Effector memory CD4-positive, alpha-beta T cell (primary cell): Measurements from ENCODE around the gene ZNF782.
"Not testable (repeated sequence)": the region's sequence is repeated elsewhere in the genome, so short reads cannot be mapped to it uniquely, and the experiment has no call there.

ENCODE experiments used
- DNase-seq, 3 donors: peaks; one replicate each; pipeline ENCODE4 v3.0.0-alpha.2; 2020
- H3K27ac ChIP-seq: 2 replicates; pipeline ENCODE4 v1.7.0; 2013; ENCODE audit warnings: mild to moderate bottlenecking, low read length, moderate library complexity; ENCODE audit not compliant: insufficient read depth, poor library complexity, severe bottlenecking
- H3K27me3 ChIP-seq: replicated peaks from 2 replicates; pipeline ENCODE4 v1.7.0; 2013; ENCODE audit warnings: mild to moderate bottlenecking, low read length; ENCODE audit not compliant: insufficient read depth, control insufficient read depth, poor library complexity, severe bottlenecking
- H3K36me3 ChIP-seq: 2 replicates; pipeline ENCODE4 v1.7.0; 2013; ENCODE audit warnings: mild to moderate bottlenecking, low read length, moderate library complexity; ENCODE audit not compliant: control insufficient read depth, insufficient read depth
- H3K4me1 ChIP-seq: 2 replicates; pipeline ENCODE4 v1.7.0; 2013; ENCODE audit warnings: low read length, mild to moderate bottlenecking; ENCODE audit not compliant: control insufficient read depth, insufficient read depth, poor library complexity, severe bottlenecking
- H3K4me3 ChIP-seq: 2 replicates; pipeline ENCODE4 v1.7.0; 2013; ENCODE audit warnings: low read length, low read depth, mild to moderate bottlenecking; ENCODE audit not compliant: insufficient read depth, poor library complexity, severe bottlenecking
- H3K9me3 ChIP-seq: 2 replicates; pipeline ENCODE4 v1.7.0; 2013; ENCODE audit warnings: mild to moderate bottlenecking, low read length, moderate library complexity; ENCODE audit not compliant: control insufficient read depth

ZNF782 gene

DNA sequence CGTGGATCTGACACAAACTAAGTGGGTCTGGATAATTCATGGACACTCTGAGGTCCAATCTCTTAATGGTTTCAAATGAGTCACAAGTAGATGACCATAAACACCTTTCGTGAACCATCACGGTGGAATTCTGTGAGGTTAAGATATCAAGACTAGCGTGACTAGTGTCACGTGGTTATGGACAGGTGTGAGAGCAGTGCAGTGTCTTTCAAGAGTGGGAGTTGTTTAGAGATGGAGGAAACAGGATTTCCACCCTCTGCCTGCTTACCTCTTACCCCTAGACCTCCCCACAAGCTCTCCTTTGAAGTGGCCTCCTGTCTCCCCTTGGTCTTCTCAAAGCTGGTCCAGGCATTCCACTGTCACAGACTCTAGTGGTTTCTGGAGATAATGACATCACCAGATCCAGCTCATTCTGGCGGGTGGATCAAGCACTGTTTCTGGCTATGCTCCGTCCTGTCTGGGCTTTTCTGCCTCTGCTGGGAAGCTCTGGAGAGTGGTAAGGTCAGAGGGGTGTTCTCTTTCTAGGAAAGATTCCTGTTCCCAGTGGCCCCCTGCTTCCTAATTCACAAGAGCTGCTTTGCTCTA is 20.0 kb upstream of the ZNF782 start:
- Histone ChIP-seq H3K27ac (no peak overlapping the region), H3K36me3 (no peaks in the 10 kb centered on the region), H3K4me1 (peaks cover 9% of the 10 kb centered on the region), H3K4me3 (no peak overlapping the region), H3K27me3 (peaks cover 29% of the 10 kb centered on the region), H3K9me3 (no peaks in the 10 kb centered on the region)
- no peak for DNase-seq

DNA sequence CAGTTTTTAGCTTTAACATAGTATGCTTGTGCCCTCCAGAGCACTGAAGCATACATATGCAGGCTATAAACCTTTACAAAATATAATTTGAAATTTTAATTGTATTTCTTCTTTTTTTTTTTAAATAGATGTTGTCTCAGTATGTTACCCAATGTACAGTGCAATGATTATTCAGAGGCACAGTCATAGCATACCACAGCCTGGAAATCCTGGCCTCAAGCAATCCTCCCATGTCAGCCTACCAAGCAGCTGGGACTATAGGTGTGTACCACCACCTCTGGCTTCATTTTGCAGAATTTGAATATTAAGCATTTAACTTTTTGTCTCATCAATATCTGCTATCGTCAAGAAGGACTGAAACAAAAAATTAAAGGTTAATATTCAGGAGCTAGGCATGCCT is 16.9 kb upstream of the ZNF782 start:
- Histone ChIP-seq H3K9me3 (no peaks in the 10 kb centered on the region), H3K36me3 (no peaks in the 10 kb centered on the region), H3K27ac (no peak overlapping the region), H3K4me1 (peaks cover 9% of the 10 kb centered on the region), H3K27me3 (peaks cover 15% of the 10 kb centered on the region), H3K4me3 (no peak overlapping the region)
- DNase-seq = no peak

DNA sequence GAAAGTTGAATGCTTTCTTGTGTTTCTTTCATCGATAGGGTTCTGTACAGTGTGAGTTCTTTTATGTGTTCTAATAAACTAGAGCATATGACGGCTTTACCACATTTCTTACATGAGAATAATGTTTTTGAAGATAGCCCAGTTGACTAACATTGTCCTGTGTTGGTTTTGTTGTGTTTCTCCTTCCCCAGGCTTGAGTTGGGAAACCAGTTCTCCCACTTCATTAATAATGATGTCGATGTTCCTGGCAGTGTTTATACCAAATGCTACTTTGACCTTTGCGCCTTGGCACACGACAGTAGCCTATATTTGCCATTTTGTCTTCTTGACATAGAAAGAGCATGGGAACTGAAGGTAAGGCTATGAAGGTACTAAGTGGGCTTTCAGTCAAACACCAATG is 14.4 kb upstream of the ZNF782 start:
- H3K27ac ChIP-seq = no peak overlapping the region
- H3K27me3 ChIP-seq = no peaks in the 10 kb centered on the region
- no peaks in the 10 kb centered on the region for H3K9me3 ChIP-seq
- H3K4me1 ChIP-seq = no peaks in the 10 kb centered on the region
- no peak for DNase-seq
- H3K36me3 ChIP-seq = no peaks in the 10 kb centered on the region
- no peak overlapping the region for H3K4me3 ChIP-seq

DNA sequence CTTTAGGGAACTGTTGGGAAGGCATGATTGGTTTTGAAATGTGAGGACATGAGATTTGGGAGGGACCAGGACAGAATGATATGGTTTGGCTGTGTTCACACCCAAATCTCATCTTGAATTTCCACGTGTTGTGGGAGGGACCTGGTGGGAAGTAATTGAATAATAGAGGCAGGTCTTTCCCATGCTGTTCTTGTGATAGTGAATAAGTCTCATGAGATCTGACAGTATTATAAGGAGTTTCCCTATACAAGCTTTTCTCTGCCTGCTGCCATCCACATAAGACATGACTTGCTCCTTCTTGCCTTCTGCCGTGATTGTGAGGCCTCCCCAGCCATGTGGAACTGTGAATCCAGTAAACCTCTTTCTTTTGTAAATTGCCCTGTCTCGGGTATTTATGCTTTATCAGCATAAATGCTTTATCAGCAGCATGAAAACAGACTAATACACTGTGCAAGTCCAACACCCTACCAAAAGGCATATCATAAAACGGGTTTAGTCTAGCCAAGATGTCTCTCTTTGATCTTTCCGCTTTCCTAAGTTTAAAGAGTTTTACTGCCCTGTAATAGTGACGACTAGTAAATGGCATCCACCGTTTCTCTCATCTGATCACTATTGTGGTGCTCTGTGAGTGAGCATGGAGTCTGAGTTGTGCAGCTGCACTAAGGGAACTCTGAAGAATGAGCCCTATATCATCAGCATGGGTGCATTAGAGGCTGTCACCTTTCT is 12.9 kb upstream of the ZNF782 start:
- no peak overlapping the region for H3K4me3 ChIP-seq
- H3K27ac ChIP-seq = no peak overlapping the region
- no peak for DNase-seq
- no peaks in the 10 kb centered on the region for H3K36me3 ChIP-seq
- H3K4me1 ChIP-seq = no peaks in the 10 kb centered on the region
- H3K9me3 ChIP-seq = no peaks in the 10 kb centered on the region
- H3K27me3 ChIP-seq = no peaks in the 10 kb centered on the region

DNA sequence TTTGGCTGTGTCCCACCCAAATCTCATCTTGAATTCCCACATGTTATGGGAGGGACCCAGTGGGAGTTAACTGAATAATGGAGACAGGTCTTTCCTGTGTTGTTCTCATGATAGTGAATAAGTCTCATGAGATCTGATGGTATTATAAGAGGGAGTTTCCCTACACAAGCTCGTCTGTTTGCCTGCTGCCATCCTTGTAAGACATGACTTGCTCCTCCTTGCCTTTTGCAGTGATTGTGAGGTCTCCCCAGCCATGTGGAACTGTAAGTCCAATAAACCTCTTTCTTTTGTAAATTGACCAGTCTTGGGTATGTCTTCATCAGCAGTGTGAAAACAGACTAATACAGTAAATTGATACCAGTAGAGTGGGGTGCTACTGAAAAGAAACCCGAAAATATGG is 10.9 kb upstream of the ZNF782 start:
- not testable (repeated sequence) for H3K9me3 ChIP-seq, H3K4me1 ChIP-seq, H3K36me3 ChIP-seq, H3K27ac ChIP-seq, H3K27me3 ChIP-seq, DNase-seq, H3K4me3 ChIP-seq

DNA sequence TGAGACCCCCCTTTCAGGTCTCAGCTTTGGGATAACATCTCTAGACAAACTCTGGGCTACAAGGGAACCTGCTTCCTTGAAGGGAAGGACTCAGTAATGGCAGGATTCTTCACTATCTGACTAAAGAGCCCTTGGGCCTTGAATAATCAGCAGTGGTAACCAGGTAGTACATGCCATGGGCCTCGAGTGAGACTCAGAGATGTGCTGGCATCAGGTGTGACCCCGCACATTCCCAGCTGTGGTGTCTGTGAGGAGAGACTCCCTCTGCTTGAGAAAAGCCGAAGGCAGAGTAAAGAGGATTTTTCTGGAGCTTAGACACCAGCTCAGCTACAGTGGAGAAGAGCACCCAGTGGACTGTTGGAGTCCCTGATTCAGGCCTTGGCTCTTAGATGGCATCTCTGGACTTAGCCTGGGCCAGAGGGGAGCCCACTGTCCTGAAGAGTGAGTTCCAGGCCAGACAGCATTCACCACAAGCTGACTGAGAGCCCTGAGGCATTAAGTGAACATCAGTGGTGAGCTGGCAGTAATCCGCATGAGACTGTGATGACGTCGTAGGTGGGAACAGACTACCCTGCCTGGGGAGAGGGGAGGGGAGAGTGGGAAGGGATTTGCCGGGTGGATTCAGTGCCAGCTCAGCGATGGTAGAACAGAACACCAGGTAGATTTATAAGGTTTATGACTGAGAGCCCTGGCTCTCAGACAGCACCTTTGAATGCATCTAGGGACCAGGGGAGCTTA is 5.3 kb upstream of the ZNF782 start:
- no peaks in the 10 kb centered on the region for H3K9me3 ChIP-seq
- H3K27ac ChIP-seq = no peak overlapping the region
- no peaks in the 10 kb centered on the region for H3K4me1 ChIP-seq
- no peak for DNase-seq
- no peak overlapping the region for H3K4me3 ChIP-seq
- no peaks in the 10 kb centered on the region for H3K36me3 ChIP-seq
- H3K27me3 ChIP-seq = no peaks in the 10 kb centered on the region

DNA sequence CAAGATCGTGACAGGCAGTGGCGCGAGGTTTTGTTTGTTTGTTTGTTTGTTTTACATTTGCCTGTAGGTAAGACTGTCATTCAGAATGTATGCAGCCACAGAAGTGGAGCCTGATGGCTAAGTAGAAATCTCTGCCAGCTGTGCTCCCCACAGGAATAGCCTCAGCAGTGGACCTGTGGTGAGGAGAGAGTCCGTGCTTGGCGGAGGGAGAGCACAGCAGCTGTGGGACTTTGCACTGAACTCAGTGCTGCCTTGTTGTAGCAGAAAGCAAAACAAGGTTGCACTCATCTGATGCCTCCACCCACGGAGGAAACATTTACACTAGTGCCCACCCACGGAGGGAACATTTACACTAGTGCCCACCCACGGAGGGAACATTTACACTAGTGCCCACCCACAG is 4.4 kb upstream of the ZNF782 start:
- H3K4me1 ChIP-seq = peaks cover 1% of the 10 kb centered on the region
- no peaks in the 10 kb centered on the region for H3K9me3 ChIP-seq
- no peaks in the 10 kb centered on the region for H3K27me3 ChIP-seq
- DNase-seq = no peak
- H3K36me3 ChIP-seq = no peaks in the 10 kb centered on the region
- H3K4me3 ChIP-seq = no peak overlapping the region
- H3K27ac ChIP-seq = no peak overlapping the region

DNA sequence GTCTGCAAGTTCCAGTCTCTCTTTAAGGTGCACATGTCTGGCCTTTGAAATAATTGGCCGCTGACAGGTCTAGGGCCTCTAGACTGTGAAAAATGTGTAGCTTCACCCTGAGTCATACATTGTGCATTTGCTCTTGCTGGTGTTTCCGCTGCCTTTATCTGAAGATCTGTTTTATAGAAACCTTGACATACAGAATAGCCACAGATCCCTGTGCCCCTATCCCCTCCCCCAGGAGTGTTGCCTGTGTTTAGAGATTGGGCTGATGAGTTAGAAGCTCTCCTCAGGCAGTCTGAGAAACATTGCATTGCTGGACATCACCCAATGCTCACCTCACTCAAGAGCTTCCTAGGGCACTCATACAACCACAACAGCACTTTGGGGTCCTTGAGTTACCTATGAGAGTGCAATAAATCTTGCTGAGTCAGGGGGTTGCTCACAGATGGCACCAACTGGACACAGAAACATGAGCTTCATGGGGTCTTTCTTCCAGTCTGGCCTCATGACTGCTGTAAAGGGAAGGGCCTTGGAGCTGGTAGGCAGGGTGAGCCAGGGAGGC is 3.8 kb upstream of the ZNF782 start:
- H3K9me3 ChIP-seq = no peaks in the 10 kb centered on the region
- no peaks in the 10 kb centered on the region for H3K36me3 ChIP-seq
- H3K4me1 ChIP-seq = peaks cover 7% of the 10 kb centered on the region
- H3K27me3 ChIP-seq = no peaks in the 10 kb centered on the region
- no peak for DNase-seq
- H3K27ac ChIP-seq = no peak overlapping the region
- H3K4me3 ChIP-seq = no peak overlapping the region

DNA sequence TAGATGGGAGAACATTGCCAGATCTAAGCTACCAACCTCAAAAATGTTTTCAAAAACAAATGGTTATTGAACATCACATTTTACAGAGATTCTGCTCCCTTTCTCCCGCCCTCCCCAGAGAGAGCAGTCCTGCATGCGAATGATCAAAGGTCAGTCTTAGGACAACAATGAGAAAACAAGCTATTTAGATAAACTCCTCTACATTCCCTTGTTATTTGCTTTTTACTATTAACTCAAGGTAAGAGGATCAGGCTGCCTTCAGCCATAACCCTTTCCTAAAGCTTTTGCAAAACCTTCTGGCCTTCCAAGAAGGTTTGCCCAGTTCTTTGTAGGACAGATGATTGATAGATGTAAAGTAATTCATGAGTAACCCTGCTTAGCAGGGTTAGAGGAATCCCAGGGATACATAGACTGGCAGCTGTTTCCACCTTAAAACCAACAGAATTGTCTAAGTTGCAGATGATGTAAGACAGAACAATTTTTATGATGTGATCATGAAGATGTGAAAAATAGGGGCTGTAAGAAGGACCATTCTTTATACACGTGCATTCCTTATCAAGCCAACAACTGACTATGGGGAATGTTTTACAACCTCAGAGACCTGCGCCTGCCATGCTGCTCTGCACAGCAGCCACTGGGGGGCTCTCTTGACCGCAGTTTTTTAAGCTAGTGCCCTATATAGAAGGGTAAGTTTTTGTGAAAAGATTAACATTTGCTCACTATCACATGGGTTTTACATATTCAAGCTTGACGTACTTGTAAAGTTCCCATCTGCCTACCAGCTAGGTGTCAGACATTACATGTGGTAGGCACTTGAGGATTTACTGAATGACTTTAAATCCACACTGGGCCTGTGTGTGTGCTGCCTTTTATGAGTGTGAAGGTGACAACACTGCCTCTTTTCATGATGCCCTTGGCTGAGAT is 2.3 kb upstream of the ZNF782 start:
- DNase-seq = peak; percentile 33 to 54 (median 50)
- Histone ChIP-seq H3K27me3 (no peaks in the 10 kb centered on the region), H3K27ac (no peak overlapping the region), H3K4me1 (peaks cover 9% of the 10 kb centered on the region), H3K36me3 (no peaks in the 10 kb centered on the region), H3K4me3 (no peak overlapping the region), H3K9me3 (no peaks in the 10 kb centered on the region)
